Lung (tissue), 12 donors: ENCODE data around the gene HECW1. TPM values are rescaled to one million over a fixed set of nuclear protein-coding genes. Genes with fewer than 3 reads are reported as not detected.

ENCODE experiments used
- ATAC-seq: fragments of 200-7000 bp; cut with Tn5 transposase; one replicate; pipeline ENCODE4 v1.9.1; 2020; ENCODE audit warnings: moderate number of reproducible peaks; ENCODE audit not compliant: insufficient read depth, low FRiP score
- DNase-seq, 3 donors: peaks; one replicate each; pipeline ENCODE4 v3.0.0-alpha.2; 2013 to 2017
- H3K27ac ChIP-seq, 2 donors: one replicate each; pipeline ENCODE4 v1.5.1; 2013; ENCODE audit warnings: mild to moderate bottlenecking in 2 of 2, moderate library complexity in 2 of 2, control low read depth in 1 of 2, inconsistent platforms in 1 of 2, low read depth in 1 of 2, low read length in 1 of 2
- H3K27me3 ChIP-seq, 3 donors: one replicate each; pipeline ENCODE4 v1.5.1; 2013; ENCODE audit warnings: low read length in 2 of 3; ENCODE audit not compliant: control insufficient read depth in 3 of 3, insufficient read depth in 3 of 3
- H3K36me3 ChIP-seq, 4 donors: one replicate each; pipeline ENCODE4 v1.5.1; 2013; ENCODE audit warnings: low read length in 4 of 4, mild to moderate bottlenecking in 1 of 4, moderate library complexity in 1 of 4; ENCODE audit not compliant: control insufficient read depth in 4 of 4, insufficient read depth in 4 of 4
- H3K4me1 ChIP-seq, 5 donors: one replicate each; pipeline ENCODE4 v1.5.1; 2013; ENCODE audit warnings: low read length in 5 of 5, mild to moderate bottlenecking in 2 of 5, moderate library complexity in 1 of 5; ENCODE audit not compliant: control insufficient read depth in 5 of 5, insufficient read depth in 5 of 5
- H3K4me3 ChIP-seq: one replicate; pipeline ENCODE4 v1.5.1; 2013; ENCODE audit warnings: mild to moderate bottlenecking, control low read depth, moderate library complexity
- H3K9ac ChIP-seq, 2 donors: one replicate each; pipeline ENCODE4 v1.5.1; 2013; ENCODE audit warnings: low read length in 2 of 2, control low read depth in 1 of 2; ENCODE audit not compliant: insufficient read depth in 1 of 2
- H3K9me3 ChIP-seq, 4 donors: one replicate each; pipeline ENCODE4 v1.5.1; 2013; ENCODE audit warnings: low read length in 3 of 4, mild to moderate bottlenecking in 1 of 4, moderate library complexity in 1 of 4; ENCODE audit not compliant: control insufficient read depth in 4 of 4, insufficient read depth in 3 of 4
- WGBS, 2 donors: extraction: QIAGEN DNeasy Blood & Tissue Kit; methylation state at CpG; one replicate each; pipeline ENCODE4 v1.1.7; 2013; 5-methylcytosine and 5-hydroxymethylcytosine counted together
- polyA plus RNA-seq, 2 donors: library from polyadenylated mRNA; stranded (reverse); fragments of 200-250 nt; gene quantifications; one replicate each; pipeline ENCODE4 v1.2.1, GENCODE V29; 2013
- total RNA-seq, 2 donors: library from RNA; depleted of rRNA in 1 of 2; stranded (reverse); fragments of >200 nt in 1 of 2; gene quantifications; one replicate each; pipeline ENCODE4 v1.2.1, GENCODE V29; 2014 to 2021
- TF ChIP-seq, protein P1 (sequence below): IDR thresholded peaks from 2 replicates; pipeline ENCODE4 v1.5.1; 2012; ENCODE audit warnings: mild to moderate bottlenecking; ENCODE audit errors: control extremely low read depth, extremely low read depth
- donor health status: control.
- donor health status: control.
- donor health status: Bipolar disorder and iron deficiency.
- donor health status: healthy.
- donor health status: DM: yes; HTN: yes; CAD: no.

HECW1 gene
- total and polyA plus RNA-seq, 4 donors, result 0.05 to 0.21 (median 0.13) TPM

DNA sequence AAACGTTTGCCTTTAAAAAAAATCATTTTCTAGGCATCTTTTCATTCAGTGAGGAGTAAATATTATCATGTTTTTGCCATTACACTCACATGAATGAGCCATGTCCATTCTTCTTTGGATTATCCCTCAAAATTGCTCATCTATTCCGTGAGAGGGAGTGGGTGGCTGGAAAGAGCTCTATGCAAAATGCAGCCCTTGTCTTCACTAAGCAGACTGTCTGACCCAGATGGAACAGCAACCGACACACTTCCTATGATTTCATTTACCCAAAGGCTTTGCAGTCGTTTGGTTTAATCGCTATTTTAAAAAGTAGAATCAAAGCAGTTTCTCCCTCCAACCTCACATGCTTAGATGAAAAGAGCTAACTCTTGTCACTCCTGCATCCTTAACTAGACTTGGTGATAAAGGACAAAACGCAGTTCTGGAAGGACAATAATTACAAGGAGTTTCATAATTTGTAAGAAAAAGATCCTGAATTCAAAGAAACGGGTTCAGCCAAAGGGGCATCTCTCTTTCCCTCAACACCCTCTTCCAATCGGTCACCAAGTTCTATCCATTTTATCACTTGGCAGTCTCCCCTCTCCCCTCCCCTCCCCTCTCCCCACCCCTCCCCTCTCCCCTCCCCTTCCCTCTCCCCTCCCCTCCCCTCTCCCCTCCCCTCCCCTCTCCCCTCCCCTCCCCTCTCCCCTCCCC is 272.3 kb downstream of the HECW1 start:
- Histone ChIP-seq H3K36me3 (no peaks in the 10 kb centered on the region), H3K27ac (no peak overlapping the region), H3K4me3 (no peak overlapping the region), H3K9me3 (peaks cover 0 to 8% (median 0%) of the 10 kb centered on the region in 4 donors), H3K4me1 (peaks cover 0 to 10% (median 0%) of the 10 kb centered on the region in 5 donors), H3K9ac (no peak overlapping the region), H3K27me3 (no peaks in the 10 kb centered on the region)
- TF ChIP-seq, protein P1, sequence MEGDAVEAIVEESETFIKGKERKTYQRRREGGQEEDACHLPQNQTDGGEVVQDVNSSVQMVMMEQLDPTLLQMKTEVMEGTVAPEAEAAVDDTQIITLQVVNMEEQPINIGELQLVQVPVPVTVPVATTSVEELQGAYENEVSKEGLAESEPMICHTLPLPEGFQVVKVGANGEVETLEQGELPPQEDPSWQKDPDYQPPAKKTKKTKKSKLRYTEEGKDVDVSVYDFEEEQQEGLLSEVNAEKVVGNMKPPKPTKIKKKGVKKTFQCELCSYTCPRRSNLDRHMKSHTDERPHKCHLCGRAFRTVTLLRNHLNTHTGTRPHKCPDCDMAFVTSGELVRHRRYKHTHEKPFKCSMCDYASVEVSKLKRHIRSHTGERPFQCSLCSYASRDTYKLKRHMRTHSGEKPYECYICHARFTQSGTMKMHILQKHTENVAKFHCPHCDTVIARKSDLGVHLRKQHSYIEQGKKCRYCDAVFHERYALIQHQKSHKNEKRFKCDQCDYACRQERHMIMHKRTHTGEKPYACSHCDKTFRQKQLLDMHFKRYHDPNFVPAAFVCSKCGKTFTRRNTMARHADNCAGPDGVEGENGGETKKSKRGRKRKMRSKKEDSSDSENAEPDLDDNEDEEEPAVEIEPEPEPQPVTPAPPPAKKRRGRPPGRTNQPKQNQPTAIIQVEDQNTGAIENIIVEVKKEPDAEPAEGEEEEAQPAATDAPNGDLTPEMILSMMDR, result no peak
- DNase-seq (peak; percentile 17 to 78 (median 61)), ATAC-seq (no peak)
- 64 to 79% methylated on average over 8 of the region's 8 CpGs for WGBS, 2 donors

GRCh38 chr7:43385309-43385680 is 272.8 kb downstream of the HECW1 start:
- WGBS, 2 donors, result 84 to 95% methylated on average over 1 of the region's 2 CpGs
- Histone ChIP-seq H3K27me3 (no peaks in the 10 kb centered on the region), H3K4me1 (peaks cover 0 to 10% (median 0%) of the 10 kb centered on the region in 5 donors), H3K4me3 (no peak overlapping the region), H3K9ac (no peak overlapping the region), H3K27ac (no peak overlapping the region), H3K9me3 (peaks cover 0 to 8% (median 0%) of the 10 kb centered on the region in 4 donors), H3K36me3 (no peaks in the 10 kb centered on the region)
- ATAC-seq (no peak), DNase-seq (no peak)
- TF ChIP-seq, protein P1, result no peak

DNA sequence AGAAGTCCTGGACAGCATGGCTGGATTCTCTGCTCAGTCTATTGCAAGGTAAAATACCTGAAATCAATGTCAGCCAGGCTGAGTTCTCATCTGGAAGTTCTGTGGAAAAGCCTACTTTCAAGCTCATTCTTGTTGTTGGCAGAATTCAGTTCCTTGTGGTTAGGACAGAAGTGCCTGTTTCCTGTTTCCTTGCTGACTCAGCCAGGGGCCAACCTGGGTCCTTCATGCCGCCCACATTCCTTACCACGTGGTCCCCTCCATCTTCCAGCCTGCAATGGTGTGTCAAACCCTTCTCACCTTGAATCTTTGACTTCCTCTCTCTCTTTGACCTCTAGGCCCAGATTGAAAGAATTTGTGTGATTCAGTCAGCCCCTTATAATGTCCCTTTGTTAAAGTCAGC is 273.4 kb downstream of the HECW1 start:
- Histone ChIP-seq H3K27ac (no peak overlapping the region), H3K4me3 (no peak overlapping the region), H3K27me3 (no peaks in the 10 kb centered on the region), H3K9me3 (peaks cover 0 to 8% (median 0%) of the 10 kb centered on the region in 4 donors), H3K36me3 (no peaks in the 10 kb centered on the region), H3K9ac (no peak overlapping the region), H3K4me1 (peaks cover 0 to 10% (median 0%) of the 10 kb centered on the region in 5 donors)
- no peak for ATAC-seq
- WGBS, 2 donors, result 39 to 58% methylated on average over 2 of the region's 2 CpGs
- no peak for DNase-seq
- TF ChIP-seq, protein P1, result no peak
